Activated CD4-positive, alpha-beta memory T cell treated with anti-CD3 and anti-CD28 coated beads for 36 hours (primary cell): ENCODE data around the gene AZIN2. TPM values are rescaled to one million over a fixed set of nuclear protein-coding genes. Genes with fewer than 3 reads are reported as not detected.
"Not testable (repeated sequence)": the region's sequence is repeated elsewhere in the genome, so short reads cannot be mapped to it uniquely, and the experiment has no call there.

ENCODE experiments used
- CTCF ChIA-PET: fragments of 350-600 bp; sonication (Branson Sonifier 250); formaldehyde crosslinking; loops from one replicate; lab custom pipeline; 2021; ENCODE audit warnings: antibody characterized with exemption, inconsistent platforms; lab: Charles Lee
- POLR2A ChIA-PET: fragments of 350-600 bp; sonication (Branson Sonifier 250); formaldehyde crosslinking; loops from one replicate; lab custom pipeline; 2021; ENCODE audit warnings: antibody characterized with exemption; lab: Charles Lee
- DNase-seq: peaks from one replicate; pipeline ENCODE4 v3.0.0-alpha.2; 2020
- H3K27ac Mint-ChIP-seq: one replicate; pipeline ENCODE4 v1.8.0; 2021; ENCODE audit warnings: mixed read lengths
- H3K27me3 Mint-ChIP-seq: one replicate; pipeline ENCODE4 v1.8.0; 2021; ENCODE audit warnings: mixed read lengths
- H3K36me3 Mint-ChIP-seq: one replicate; pipeline ENCODE4 v1.8.0; 2021; ENCODE audit warnings: mixed read lengths
- H3K4me1 Mint-ChIP-seq: one replicate; pipeline ENCODE4 v1.8.0; 2021; ENCODE audit warnings: low read depth, mixed read lengths
- H3K4me3 Mint-ChIP-seq: one replicate; pipeline ENCODE4 v1.8.0; 2021; ENCODE audit warnings: mild to moderate bottlenecking, mixed read lengths
- H3K9me3 Mint-ChIP-seq: one replicate; pipeline ENCODE4 v1.8.0; 2021; ENCODE audit warnings: mixed read lengths
- intact Hi-C: fragments of 100-400 bp; cut with micrococcal nuclease; formaldehyde crosslinking; loops from one replicate; pipeline ENCODE4 v1.15.1; 2023
- total RNA-seq, 2 experiments: library from RNA; stranded (reverse); gene quantifications; one replicate each; pipeline ENCODE4 v1.2.3, GENCODE V29; 2021

The AZIN2 gene
- total RNA-seq, 2 experiments from 2014 or later, result 2.5 to 2.9 TPM

GRCh38 chr1:33119532-33120217 is 38.7 kb downstream of the AZIN2 start:
- Mint-ChIP-seq H3K27me3 (no peaks in the 10 kb centered on the region), H3K4me1 (no peaks in the 10 kb centered on the region), H3K4me3 (no peak overlapping the region), H3K9me3 (no peaks in the 10 kb centered on the region), H3K27ac (no peak overlapping the region), H3K36me3 (no peaks in the 10 kb centered on the region)
- ChIA-PET CTCF (no interaction called here), POLR2A (no interaction called here)
- intact Hi-C loops, result no loop called here
- no peak for DNase-seq

GRCh38 chr1:33120436-33121231 is 39.7 kb downstream of the AZIN2 start:
- POLR2A ChIA-PET, result no interaction called here
- H3K27me3 Mint-ChIP-seq, result no peaks in the 10 kb centered on the region

GRCh38 chr1:33121728-33122127 is 40.8 kb downstream of the AZIN2 start:
- intact Hi-C loops, result no loop called here
- Mint-ChIP-seq H3K27ac (no peak overlapping the region), H3K4me3 (no peak overlapping the region), H3K27me3 (no peaks in the 10 kb centered on the region), H3K9me3 (no peaks in the 10 kb centered on the region), H3K4me1 (peaks cover 13% of the 10 kb centered on the region), H3K36me3 (peaks cover 11% of the 10 kb centered on the region)
- ChIA-PET POLR2A (no interaction called here), CTCF (no interaction called here)
- DNase-seq, result no peak

More at GRCh38 chr1:33120436-33121231, 39.7 kb downstream of the AZIN2 start:
- H3K4me1 Mint-ChIP-seq, result peaks cover 5% of the 10 kb centered on the region
- H3K4me3 Mint-ChIP-seq, result no peak overlapping the region
- H3K36me3 Mint-ChIP-seq, result peaks cover 7% of the 10 kb centered on the region
- intact Hi-C loops, result no loop called here
- no peak overlapping the region for H3K27ac Mint-ChIP-seq
- CTCF ChIA-PET, result interaction anchor here (1.0 kb wide), 1 partner anchor 25 kb away, joined by 3 read pairs; no protein-coding TSS in a partner anchor
- DNase-seq, result no peak
- no peaks in the 10 kb centered on the region for H3K9me3 Mint-ChIP-seq

GRCh38 chr1:33122483-33123178 is 41.7 kb downstream of the AZIN2 start:
- no peak overlapping the region for H3K27ac Mint-ChIP-seq
- intact Hi-C loops, result no loop called here
- no peaks in the 10 kb centered on the region for H3K27me3 Mint-ChIP-seq
- no peak overlapping the region for H3K4me3 Mint-ChIP-seq
- ChIA-PET POLR2A (no interaction called here), CTCF (interaction anchor here (0.7 kb wide), 1 partner anchor 68 kb away, joined by 3 read pairs; no protein-coding TSS in a partner anchor)
- no peak for DNase-seq
- no peaks in the 10 kb centered on the region for H3K9me3 Mint-ChIP-seq
- peaks cover 13% of the 10 kb centered on the region for H3K4me1 Mint-ChIP-seq
- H3K36me3 Mint-ChIP-seq, result peaks cover 12% of the 10 kb centered on the region

- Mint-ChIP-seq H3K27ac (no peak overlapping the region), H3K36me3 (peaks cover 12% of the 10 kb centered on the region), H3K4me1 (peaks cover 14% of the 10 kb centered on the region), H3K27me3 (no peaks in the 10 kb centered on the region), H3K4me3 (no peak overlapping the region), H3K9me3 (no peaks in the 10 kb centered on the region)
- DNase-seq, result no peak
- intact Hi-C loops, result no loop called here
- ChIA-PET CTCF (interaction anchor here (0.7 kb wide), 1 partner anchor 68 kb away, joined by 3 read pairs; no protein-coding TSS in a partner anchor), POLR2A (no interaction called here)
These were observed 42.3 kb downstream of the AZIN2 start for GRCh38 chr1:33123266-33123665.

- Mint-ChIP-seq H3K4me1 (peaks cover 25% of the 10 kb centered on the region), H3K36me3 (peaks cover 12% of the 10 kb centered on the region)
- DNase-seq, H3K27ac Mint-ChIP-seq, H3K4me3 Mint-ChIP-seq, H3K27me3 Mint-ChIP-seq, H3K9me3 Mint-ChIP-seq, POLR2A ChIA-PET: not testable (repeated sequence)
- CTCF ChIA-PET, result interaction anchor here (1.6 kb wide), 1 partner anchor 604 kb away, joined by 4 read pairs; no protein-coding TSS in a partner anchor
- intact Hi-C loops, result loop anchor here (5.0 kb wide), 3 partner anchors 173 to 327 kb away; no protein-coding TSS in a partner anchor
These were observed 43.7 kb downstream of the AZIN2 start for GRCh38 chr1:33124647-33125046.

- ChIA-PET POLR2A (interaction anchor here (0.6 to 2.0 kb wide), 9 partner anchors 14 to 491 kb away, joined by 3 to 14 read pairs (median 5); partner anchors contain the start of genes RNF19B and TRIM62), CTCF (interaction anchor here (0.6 to 2.6 kb wide), 31 partner anchors 9 to 493 kb away, joined by 3 to 25 read pairs (median 4); partner anchors contain the start of genes RNF19B and TRIM62)
- peaks cover 38% of the 10 kb centered on the region for H3K4me1 Mint-ChIP-seq
- no peaks in the 10 kb centered on the region for H3K27me3 Mint-ChIP-seq
- intact Hi-C loops, result loop anchor here (2.0 to 5.0 kb wide), 5 partner anchors 54 to 329 kb away; no protein-coding TSS in a partner anchor
- no peak for DNase-seq
- peak overlapping the region; percentile 93 for H3K4me3 Mint-ChIP-seq
- H3K36me3 Mint-ChIP-seq, result peaks cover 14% of the 10 kb centered on the region
- no peaks in the 10 kb centered on the region for H3K9me3 Mint-ChIP-seq
- H3K27ac Mint-ChIP-seq, result peak overlapping the region; percentile 97
These were observed 45.6 kb downstream of the AZIN2 start for GRCh38 chr1:33126411-33127000.

GRCh38 chr1:33127001-33127823 is 46.3 kb downstream of the AZIN2 start:
- Mint-ChIP-seq H3K36me3 (peaks cover 14% of the 10 kb centered on the region), H3K4me3 (peak overlapping the region; percentile 93), H3K27me3 (no peaks in the 10 kb centered on the region), H3K4me1 (peaks cover 42% of the 10 kb centered on the region), H3K27ac (peak overlapping the region; percentile 97), H3K9me3 (no peaks in the 10 kb centered on the region)
- ChIA-PET POLR2A (interaction anchor here (0.9 to 2.0 kb wide), 8 partner anchors 13 to 163 kb away, joined by 3 to 14 read pairs (median 6); partner anchors contain the start of genes RNF19B and TRIM62), CTCF (interaction anchor here (0.6 to 2.6 kb wide), 34 partner anchors 9 to 494 kb away, joined by 3 to 25 read pairs (median 4); partner anchors contain the start of genes RBBP4, RNF19B, TRIM62 and ZBTB8OS)
- intact Hi-C loops, result loop anchor here (1.0 to 5.0 kb wide), 8 partner anchors 28 to 330 kb away; partner anchors contain the start of genes AZIN2, S100PBP and YARS1
- peak; percentile 100 for DNase-seq

GRCh38 chr1:33128781-33129180 is 47.8 kb downstream of the AZIN2 start:
- DNase-seq, result peak; percentile 7
- intact Hi-C loops, result loop anchor here (5.0 kb wide), 3 partner anchors 169 to 331 kb away; no protein-coding TSS in a partner anchor
- H3K9me3 Mint-ChIP-seq, result no peaks in the 10 kb centered on the region
- ChIA-PET CTCF (interaction anchor here (1.0 kb wide), 1 partner anchor 197 kb away, joined by 3 read pairs; no protein-coding TSS in a partner anchor), POLR2A (no interaction called here)
- peak overlapping the region; percentile 51 for H3K4me3 Mint-ChIP-seq
- peaks cover 47% of the 10 kb centered on the region for H3K4me1 Mint-ChIP-seq
- no peaks in the 10 kb centered on the region for H3K27me3 Mint-ChIP-seq
- H3K36me3 Mint-ChIP-seq, result peaks cover 14% of the 10 kb centered on the region
- peak overlapping the region; percentile 97 for H3K27ac Mint-ChIP-seq

- Mint-ChIP-seq H3K9me3 (no peaks in the 10 kb centered on the region), H3K36me3 (peaks cover 10% of the 10 kb centered on the region), H3K27me3 (no peaks in the 10 kb centered on the region), H3K27ac (peak overlapping the region; percentile 46), H3K4me1 (peaks cover 45% of the 10 kb centered on the region), H3K4me3 (no peak overlapping the region)
- CTCF ChIA-PET, result no interaction called here
- peak; percentile 71 for DNase-seq
- POLR2A ChIA-PET, result no interaction called here
- intact Hi-C loops, result loop anchor here (2.0 kb wide), 1 partner anchor 343 kb away; the partner anchor contains the start of gene ZSCAN20
These were observed 49.3 kb downstream of the AZIN2 start for GRCh38 chr1:33130297-33130696.
